Panc1 (cell line): ENCODE results near the gene LZTS3.

Source experiments
- POLR2AphosphoS5 ChIP-seq: IDR thresholded peaks from 2 replicates; pipeline ENCODE4 v1.6.1; 2012; ENCODE audit warnings: mild to moderate bottlenecking, low read depth, low read length, moderate library complexity
- TCF7L2 ChIP-seq: IDR thresholded peaks from 2 replicates; pipeline ENCODE4 v1.6.1; 2011; ENCODE audit warnings: mild to moderate bottlenecking, low read depth, low read length, inconsistent platforms
- TF ChIP-seq, protein P1 (sequence below): fragments of 450-650 bp; IDR thresholded peaks from 2 replicates; pipeline ENCODE4 v1.5.1; 2017; ENCODE audit warnings: mild to moderate bottlenecking

DNA sequence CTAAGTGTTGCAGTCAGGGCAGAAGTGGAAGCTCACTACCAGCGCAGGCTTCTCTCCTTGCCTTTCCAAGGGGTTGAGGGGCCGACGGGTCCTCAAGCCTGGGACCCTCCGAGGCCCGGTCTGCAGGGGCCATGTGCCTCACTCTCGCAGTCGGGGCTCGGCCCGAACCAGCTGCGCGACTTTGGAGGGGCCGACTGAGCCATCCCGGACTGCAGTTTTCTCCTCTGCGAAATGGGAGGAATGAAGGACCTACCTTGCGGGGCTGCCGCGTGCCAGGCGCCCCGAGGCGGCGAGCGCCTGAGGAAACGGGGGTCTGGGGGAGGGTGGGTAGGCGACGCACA, 5.6 kb downstream of the LZTS3 start:
- TF ChIP-seq, protein P1, sequence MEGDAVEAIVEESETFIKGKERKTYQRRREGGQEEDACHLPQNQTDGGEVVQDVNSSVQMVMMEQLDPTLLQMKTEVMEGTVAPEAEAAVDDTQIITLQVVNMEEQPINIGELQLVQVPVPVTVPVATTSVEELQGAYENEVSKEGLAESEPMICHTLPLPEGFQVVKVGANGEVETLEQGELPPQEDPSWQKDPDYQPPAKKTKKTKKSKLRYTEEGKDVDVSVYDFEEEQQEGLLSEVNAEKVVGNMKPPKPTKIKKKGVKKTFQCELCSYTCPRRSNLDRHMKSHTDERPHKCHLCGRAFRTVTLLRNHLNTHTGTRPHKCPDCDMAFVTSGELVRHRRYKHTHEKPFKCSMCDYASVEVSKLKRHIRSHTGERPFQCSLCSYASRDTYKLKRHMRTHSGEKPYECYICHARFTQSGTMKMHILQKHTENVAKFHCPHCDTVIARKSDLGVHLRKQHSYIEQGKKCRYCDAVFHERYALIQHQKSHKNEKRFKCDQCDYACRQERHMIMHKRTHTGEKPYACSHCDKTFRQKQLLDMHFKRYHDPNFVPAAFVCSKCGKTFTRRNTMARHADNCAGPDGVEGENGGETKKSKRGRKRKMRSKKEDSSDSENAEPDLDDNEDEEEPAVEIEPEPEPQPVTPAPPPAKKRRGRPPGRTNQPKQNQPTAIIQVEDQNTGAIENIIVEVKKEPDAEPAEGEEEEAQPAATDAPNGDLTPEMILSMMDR: no peak
- TF ChIP-seq POLR2AphosphoS5 (no peak), TCF7L2 (no peak)
